IMR-90 (cell line): ENCODE data around the gene TANGO2. TPM values are rescaled to one million over a fixed set of nuclear protein-coding genes. Genes with fewer than 3 reads are reported as not detected.

ENCODE experiments used
- ATAC-seq: fragments of 200-7000 bp; cut with Tn5 transposase; 2 replicates; pipeline ENCODE4 v1.9.1; 2020; ENCODE audit warnings: low read depth, mild to moderate bottlenecking, moderate library complexity
- BruUV-seq: library from RNA; stranded (reverse); fragments of 400-500 nt; replicated peaks from 2 replicates; lab custom pipeline; 2021; lab: Mats Ljungman, UMichigan
- CTCF ChIA-PET: fragments of 300-600 bp; formaldehyde crosslinking; extraction: SDS; loops from one replicate; lab custom pipeline; 2021; ENCODE audit warnings: antibody characterized with exemption; lab: Yijun Ruan, JAX
- POLR2A ChIA-PET: fragments of 300-600 bp; sonication (Branson Sonifier 250); formaldehyde crosslinking; loops from one replicate; lab custom pipeline; 2022; ENCODE audit warnings: antibody characterized with exemption; ENCODE audit not compliant: unreplicated experiment; lab: Charles Lee
- DNase-seq: peaks from one replicate; pipeline ENCODE4 v3.0.0; 2013
- H2AFZ ChIP-seq: replicated peaks from 2 replicates; pipeline ENCODE3; 2013; ENCODE audit warnings: low read length, mild to moderate bottlenecking; ENCODE audit not compliant: poor library complexity
- H2AK5ac ChIP-seq: 2 replicates; pipeline ENCODE4 v1.6.1; 2013; ENCODE audit warnings: low read depth, low read length, inconsistent platforms
- H2AK9ac ChIP-seq: replicated peaks from 2 replicates; pipeline ENCODE3; 2013; ENCODE audit warnings: mild to moderate bottlenecking, low read depth, low read length, moderate library complexity; ENCODE audit not compliant: poor library complexity
- H2BK120ac ChIP-seq: 2 replicates; pipeline ENCODE4 v1.6.1; 2013; ENCODE audit warnings: low read depth, low read length, inconsistent platforms
- H2BK15ac ChIP-seq: 3 replicates; pipeline ENCODE4 v1.6.1; 2013; ENCODE audit warnings: low read depth, low read length, inconsistent platforms
- H2BK20ac ChIP-seq: 2 replicates; pipeline ENCODE4 v1.6.1; 2013; ENCODE audit warnings: low read depth, mild to moderate bottlenecking, inconsistent platforms, low read length, moderate library complexity
- H2BK5ac ChIP-seq: 2 replicates; pipeline ENCODE4 v1.6.1; 2013; ENCODE audit warnings: mild to moderate bottlenecking, low read depth, low read length, inconsistent platforms; ENCODE audit not compliant: poor library complexity, severe bottlenecking
- H3K14ac ChIP-seq: replicated peaks from 2 replicates; pipeline ENCODE4 v1.6.1; 2013; ENCODE audit warnings: low read depth, low read length, inconsistent platforms
- H3K18ac ChIP-seq: 2 replicates; pipeline ENCODE4 v1.6.1; 2013; ENCODE audit warnings: low read depth, low read length, control low read depth
- H3K23ac ChIP-seq: 2 replicates; pipeline ENCODE4 v1.6.1; 2013; ENCODE audit warnings: low read depth, low read length, inconsistent platforms
- H3K27ac ChIP-seq: 2 replicates; pipeline ENCODE4 v1.5.1; 2013; ENCODE audit warnings: mild to moderate bottlenecking, control low read depth, low read length; ENCODE audit not compliant: insufficient read depth
- H3K27me3 ChIP-seq: 2 replicates; pipeline ENCODE4 v1.6.1; 2013; ENCODE audit warnings: low read length; ENCODE audit not compliant: control insufficient read depth, insufficient read depth
- H3K36me3 ChIP-seq: 2 replicates; pipeline ENCODE4 v1.6.1; 2013; ENCODE audit warnings: low read length, mixed read lengths; ENCODE audit not compliant: control insufficient read depth, insufficient read depth
- H3K4ac ChIP-seq: 2 replicates; pipeline ENCODE4 v1.6.1; 2013; ENCODE audit warnings: low read depth, low read length, inconsistent platforms
- H3K4me1 ChIP-seq: 2 replicates; pipeline ENCODE4 v1.6.1; 2013; ENCODE audit warnings: low read length, mixed read lengths; ENCODE audit not compliant: control insufficient read depth, insufficient read depth
- H3K4me2 ChIP-seq: 2 replicates; pipeline ENCODE4 v1.6.1; 2013; ENCODE audit warnings: low read depth, mild to moderate bottlenecking, control low read depth, low read length, moderate library complexity
- H3K4me3 ChIP-seq: 2 replicates; pipeline ENCODE4 v1.5.1; 2013; ENCODE audit warnings: low read depth, mild to moderate bottlenecking, control low read depth, low read length, moderate library complexity; ENCODE audit not compliant: insufficient read depth
- H3K56ac ChIP-seq: 2 replicates; pipeline ENCODE4 v1.6.1; 2013; ENCODE audit warnings: low read length, inconsistent platforms; ENCODE audit not compliant: insufficient read depth; ENCODE audit errors: extremely low read depth
- H3K79me1 ChIP-seq, 2 experiments: 2 replicates each; pipeline ENCODE4 v1.6.1; 2013; ENCODE audit warnings: low read length in 2 of 2, inconsistent platforms in 1 of 2, low read depth in 1 of 2
- H3K9ac ChIP-seq: 2 replicates; pipeline ENCODE4 v1.6.1; 2013; ENCODE audit warnings: low read depth, low read length, control low read depth
- H3K9me1 ChIP-seq: 2 replicates; pipeline ENCODE4 v1.6.1; 2013; ENCODE audit warnings: low read length, inconsistent platforms; ENCODE audit not compliant: insufficient read depth
- H3K9me3 ChIP-seq: 2 replicates; pipeline ENCODE4 v1.6.1; 2013; ENCODE audit warnings: low read length; ENCODE audit not compliant: control insufficient read depth, insufficient read depth
- H4K20me1 ChIP-seq: 2 replicates; pipeline ENCODE4 v1.6.1; 2013; ENCODE audit warnings: low read length, inconsistent platforms; ENCODE audit not compliant: insufficient read depth
- H4K5ac ChIP-seq: 2 replicates; pipeline ENCODE4 v1.6.1; 2013; ENCODE audit warnings: mild to moderate bottlenecking, low read depth, low read length, control low read depth
- H4K8ac ChIP-seq, 2 experiments: 2 replicates each; pipeline ENCODE4 v1.6.1; 2013; ENCODE audit warnings: low read depth in 2 of 2, low read length in 2 of 2, control low read depth in 1 of 2, inconsistent platforms in 1 of 2
- H4K91ac ChIP-seq: 2 replicates; pipeline ENCODE4 v1.6.1; 2013; ENCODE audit warnings: low read depth, low read length, inconsistent platforms; ENCODE audit not compliant: insufficient read depth
- CEBPB ChIP-seq: IDR thresholded peaks from 2 replicates; pipeline ENCODE4 v1.6.1; 2012; ENCODE audit warnings: low read depth, low read length, improper control_type of control experiment
- FOS ChIP-seq: fragments of 150-350 bp; IDR thresholded peaks from 2 replicates; pipeline ENCODE4 v1.6.1; 2016; ENCODE audit warnings: low read depth, low read length
- RCOR1 ChIP-seq: IDR thresholded peaks from 2 replicates; pipeline ENCODE4 v1.6.1; 2012; ENCODE audit warnings: mild to moderate bottlenecking, low read length, improper control_type of control experiment; ENCODE audit not compliant: insufficient replicate concordance
- WGBS, 2 experiments: methylation state at CpG; one replicate each; pipeline versions ENCODE4 v1.1.5 to v1.1.7; 2013; ENCODE audit warnings: missing lambda C conversion rate in 2 of 2; ENCODE audit not compliant: insufficient read length in 1 of 2; ENCODE audit errors: extremely low coverage in 2 of 2; 5-methylcytosine and 5-hydroxymethylcytosine counted together
- dilution Hi-C: fragments of 300-500 bp; cut with HindIII; formaldehyde crosslinking; loops from one replicate; pipeline ENCODE4 v1.14.3; 2018; ENCODE audit warnings: low sequenced_read_pairs; ENCODE audit not compliant: unreplicated experiment
- in situ Hi-C: fragments of 300-500 bp; cut with MboI; formaldehyde crosslinking; loops from 3 replicates; pipeline ENCODE4 v1.14.3; 2019; ENCODE audit warnings: low sequenced_read_pairs, inconsistent platforms, mixed read lengths
- intact Hi-C: fragments of 100-400 bp; cut with micrococcal nuclease; formaldehyde crosslinking; loops from 2 replicates; pipeline ENCODE4 v1.10.0; 2022
- polyA plus RNA-seq, 3 experiments: library from polyadenylated mRNA; depleted of rRNA; stranded (reverse); fragments of >200 nt; gene quantifications; 2 replicates each; pipeline ENCODE4 v1.2.3, GENCODE V29; 2012; ENCODE audit warnings: low replicate concordance in 1 of 3
- total RNA-seq: library from RNA; depleted of rRNA; stranded (reverse); fragments of >200 nt; gene quantifications from 2 replicates; pipeline ENCODE4 v1.2.3, GENCODE V29; 2012

TANGO2 gene
- total and polyA plus RNA-seq, 2 of the 4 experiments (the other 2 are of a cell fraction), result 45.1 to 75.1 TPM

DNA sequence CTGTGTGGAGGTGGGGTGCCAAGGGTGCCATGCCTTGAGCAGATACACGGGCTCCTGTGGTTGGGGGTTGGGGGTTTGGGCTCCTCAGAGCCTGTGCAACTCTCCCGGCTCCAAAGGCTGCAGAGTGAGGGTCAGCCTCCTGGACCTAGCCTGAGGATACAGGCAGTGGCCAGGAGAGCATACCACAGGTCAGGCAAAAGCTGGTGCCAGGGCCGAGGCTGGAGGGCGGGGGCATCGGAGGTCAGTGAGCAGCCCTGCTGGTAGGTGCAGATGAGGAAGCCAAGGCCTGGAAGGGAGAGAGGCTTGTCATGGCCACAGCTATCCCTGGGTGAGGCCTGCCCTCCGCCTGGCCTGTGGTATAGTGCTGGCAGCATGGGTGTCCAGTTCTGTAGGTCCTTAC, 33.6 kb downstream of the TANGO2 start:
- Histone ChIP-seq H3K4me2 (no peak overlapping the region), H2BK120ac (no peak overlapping the region), H2AFZ (no peak overlapping the region), H3K9me1 (no peaks in the 10 kb centered on the region), H2BK15ac (no peak overlapping the region), H3K79me1 (peaks cover 4 to 7% of the 10 kb centered on the region in 2 experiments; a peak in 2 of 4 replicates), H4K20me1 (no peaks in the 10 kb centered on the region), H3K18ac (no peak overlapping the region), H3K9me3 (no peaks in the 10 kb centered on the region), H3K4me1 (no peaks in the 10 kb centered on the region), H3K23ac (no peak overlapping the region), H3K4me3 (no peak overlapping the region), H3K56ac (no peak overlapping the region), H2AK5ac (no peak overlapping the region), H3K14ac (no peak overlapping the region), H3K4ac (no peak overlapping the region), H4K8ac (no peak overlapping the region), H3K27me3 (no peaks in the 10 kb centered on the region), H2BK5ac (no peak overlapping the region), H3K27ac (no peak overlapping the region), H4K91ac (no peak overlapping the region), H3K36me3 (peaks cover 50% of the 10 kb centered on the region), H2AK9ac (peak overlapping the region; percentile 28), H4K5ac (no peak overlapping the region), H3K9ac (no peak overlapping the region), H2BK20ac (no peak overlapping the region)
- BruUV-seq, result no TSS peak
- dilution Hi-C loops, result no loop called here
- TF ChIP-seq FOS, result no peak
- TF ChIP-seq RCOR1, result no peak
- no peak for TF ChIP-seq CEBPB
- intact Hi-C loops, result no loop called here
- POLR2A ChIA-PET, result no interaction called here
- ATAC-seq (no peak), DNase-seq (no peak)
- in situ Hi-C loops, result no loop called here
- CTCF ChIA-PET, result no interaction called here
- 100% methylated on average over 4 of the region's 6 CpGs; no CpG with 5 or more reads in 1 of the 2 experiments for WGBS, 2 experiments
